ENCODE data around the gene CRIP1. TPM values are rescaled to one million over a fixed set of nuclear protein-coding genes. Genes with fewer than 3 reads are reported as not detected.

Gene CRIP1
- total and polyA plus RNA-seq, 10 of the 15 experiments (the other 5 are each of a cell fraction or from before 2014, with no cell fraction given): 66.8 to 259 (median 154) TPM

- POLR2A ChIA-PET: no interaction called here
- SMC1A ChIA-PET (ENCODE audit: uncharacterized antibody, unreplicated experiment): no interaction called here
- in situ Hi-C loops (cut with MboI): no loop called here
- Histone ChIP-seq H3K27ac (ENCODE audit: control insufficient read depth, insufficient read depth) (no peak overlapping the region), H3K27me3 (replicated peaks in 1 of 2; ENCODE audit: control insufficient read depth in 2 of 2, insufficient read depth in 2 of 2, low read length in 1 of 2) (no peaks in the 10 kb centered on the region), H3K4me2 (ENCODE audit: control insufficient read depth, insufficient read depth) (no peak overlapping the region), H3K36me3 (ENCODE audit: control insufficient read depth in 2 of 2, insufficient read depth in 2 of 2, low read length in 1 of 2) (no peaks in the 10 kb centered on the region; a peak in 1 of 4 replicates), H3K9me3 (replicated peaks; ENCODE audit: control insufficient read depth, insufficient read depth, low read length) (no peaks in the 10 kb centered on the region), H2AFZ (ENCODE audit: control insufficient read depth, low read depth, low read length) (no peak overlapping the region), H4K20me1 (ENCODE audit: control insufficient read depth, insufficient read depth) (no peaks in the 10 kb centered on the region), H3K9ac (ENCODE audit: control insufficient read depth, insufficient read depth, low read length) (no peak overlapping the region), H3K4me3 (no peak overlapping the region), H3K79me2 (ENCODE audit: control insufficient read depth, insufficient read depth, low read length) (peaks cover 2% of the 10 kb centered on the region), H3K4me1 (ENCODE audit: control insufficient read depth, insufficient read depth, low read length) (peaks cover 4% of the 10 kb centered on the region)
- BruUV-seq (replicated peaks): no TSS peak
- RAD21 ChIA-PET (ENCODE audit: unreplicated experiment): no interaction called here
- CTCF ChIA-PET: interaction anchor here (1.1 kb wide), 1 partner anchor 16 kb away, joined by 3 read pairs; no protein-coding TSS in a partner anchor
- no peak for DNase-seq (ENCODE audit: low read depth, low spot score)
- intact Hi-C loops (cut with micrococcal nuclease; ENCODE audit: unreplicated experiment): no loop called here
- FAIRE-seq: no peak
- TF ChIP-seq MTA3 (IDR thresholded peaks at IDR 0.05; ENCODE audit: borderline replicate concordance, low read length) (no peak), POLR2A (IDR thresholded peaks at IDR 0.05; ENCODE audit: low read depth, low read length) (peak; percentile 0; the same call in 1 of the 2 replicates)
- 95% methylated on average over 32 of the region's 32 CpGs for WGBS (ENCODE audit: insufficient coverage, insufficient replicate concordance, low lambda C conversion rate, missing lambda C conversion rate)
- ATAC-seq: no peak
These were observed 10.3 kb downstream of the CRIP1 start for GRCh38 chr14:105496831-105497591.

DNA sequence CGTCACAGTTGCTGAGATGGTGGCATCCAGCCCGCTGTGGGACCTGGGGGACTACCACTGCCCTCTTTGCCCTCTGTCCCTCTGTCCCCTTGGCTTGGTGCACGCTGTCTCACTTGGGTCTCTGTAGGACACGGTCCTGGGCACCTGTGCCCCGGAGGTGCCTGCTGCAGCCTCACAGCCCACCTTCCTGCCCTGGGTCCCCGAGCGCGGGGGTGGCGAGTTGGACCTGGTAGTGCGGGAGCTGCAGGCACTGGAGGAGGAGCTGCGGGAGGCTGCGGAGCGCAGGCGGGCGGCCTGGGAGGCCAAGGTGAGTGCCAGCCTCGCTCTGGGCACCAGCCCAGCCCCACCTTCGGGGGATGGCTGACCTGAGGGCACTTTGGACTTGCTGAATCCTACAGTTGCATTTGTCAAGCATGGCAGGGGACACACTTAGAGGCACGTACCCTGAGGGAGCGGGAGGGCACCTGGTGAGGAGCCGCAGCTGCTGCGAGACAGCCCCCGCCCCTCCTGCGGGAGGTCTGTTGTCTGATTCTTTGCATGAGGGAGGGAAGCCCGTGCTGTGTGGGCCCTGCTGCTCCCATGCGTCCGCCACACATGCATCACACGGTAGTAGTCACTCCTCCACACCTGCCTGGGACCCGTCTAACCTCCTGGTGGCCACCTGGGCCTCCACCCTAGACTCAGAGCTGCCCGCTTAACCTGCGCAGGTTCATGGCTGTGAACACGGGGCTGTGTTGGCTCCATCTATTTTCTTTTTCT lies 11.2 kb downstream of the CRIP1 start:
- no peak for TF ChIP-seq DPF2 (IDR thresholded peaks at IDR 0.05)
- no peak for TF ChIP-seq SREBF1 (IDR thresholded peaks at IDR 0.05; ENCODE audit: low read length)
- no peak for TF ChIP-seq KDM1A (IDR thresholded peaks at IDR 0.05; ENCODE audit: borderline replicate concordance)
- no peak for TF ChIP-seq TCF3 (IDR thresholded peaks at IDR 0.05; ENCODE audit: borderline replicate concordance, insufficient read depth, low read depth, low read length)
- no peak for TF ChIP-seq IKZF1 (conservative IDR thresholded peaks at IDR 0.05)
- no peak for TF ChIP-seq NR2C1 (IDR thresholded peaks at IDR 0.05)
- no peak for TF ChIP-seq SIN3A (IDR thresholded peaks at IDR 0.05; ENCODE audit: low read depth, low read length)
- ChIA-PET CTCF (interaction anchor here (1.1 kb wide), 1 partner anchor 17 kb away, joined by 3 read pairs; no protein-coding TSS in a partner anchor), RAD21 (ENCODE audit: unreplicated experiment) (no interaction called here), SMC1A (ENCODE audit: uncharacterized antibody, unreplicated experiment) (no interaction called here), POLR2A (no interaction called here)
- H2AFZ ChIP-seq (ENCODE audit: control insufficient read depth, low read depth, low read length): no peak overlapping the region
- no peaks in the 10 kb centered on the region for H3K27me3 ChIP-seq (replicated peaks in 1 of 2; ENCODE audit: control insufficient read depth in 2 of 2, insufficient read depth in 2 of 2, low read length in 1 of 2)
- 95% methylated on average over 29 of the region's 31 CpGs for WGBS (ENCODE audit: insufficient coverage, insufficient replicate concordance, low lambda C conversion rate, missing lambda C conversion rate)
- no peak for FAIRE-seq
- H3K9me3 ChIP-seq (replicated peaks; ENCODE audit: control insufficient read depth, insufficient read depth, low read length): no peaks in the 10 kb centered on the region
- H3K4me2 ChIP-seq (ENCODE audit: control insufficient read depth, insufficient read depth): no peak overlapping the region
- BruUV-seq (replicated peaks): no TSS peak
- H3K27ac ChIP-seq (ENCODE audit: control insufficient read depth, insufficient read depth): no peak overlapping the region
- no peaks in the 10 kb centered on the region for H3K79me2 ChIP-seq (ENCODE audit: control insufficient read depth, insufficient read depth, low read length)
- no peaks in the 10 kb centered on the region; a peak in 1 of 4 replicates for H3K36me3 ChIP-seq (ENCODE audit: control insufficient read depth in 2 of 2, insufficient read depth in 2 of 2, low read length in 1 of 2)
- in situ Hi-C loops (cut with MboI): no loop called here
- no peak for ATAC-seq
- no peaks in the 10 kb centered on the region for H4K20me1 ChIP-seq (ENCODE audit: control insufficient read depth, insufficient read depth)
- no peak overlapping the region for H3K9ac ChIP-seq (ENCODE audit: control insufficient read depth, insufficient read depth, low read length)
- intact Hi-C loops (cut with micrococcal nuclease; ENCODE audit: unreplicated experiment): no loop called here
- H3K4me3 ChIP-seq: no peak overlapping the region
- no peaks in the 10 kb centered on the region for H3K4me1 ChIP-seq (ENCODE audit: control insufficient read depth, insufficient read depth, low read length)
- DNase-seq (ENCODE audit: low read depth, low spot score): no peak

Data from GM12878 (cell line).